ENCODE measurements around the gene DIAPH3.

DIAPH3 gene

DNA sequence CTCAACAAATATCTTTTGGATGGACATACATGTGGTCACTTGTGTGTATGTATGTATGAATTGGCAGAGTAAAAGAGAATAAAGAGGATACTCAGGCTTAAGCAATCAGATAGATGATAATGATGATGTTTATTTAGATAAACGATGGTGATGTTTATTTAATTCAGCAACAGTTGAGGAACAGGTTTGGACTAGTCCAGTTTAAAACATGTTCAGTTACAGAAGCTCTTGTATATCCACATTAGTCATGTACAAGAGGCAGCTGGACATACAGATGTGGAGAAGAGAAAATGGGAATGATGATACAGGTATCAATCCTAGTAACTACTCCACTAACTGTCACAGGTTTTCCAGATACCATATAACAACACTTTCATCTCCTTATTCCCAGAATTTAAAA, 232.1 kb downstream of the DIAPH3 start:
- DNase-seq: no peak

DNA sequence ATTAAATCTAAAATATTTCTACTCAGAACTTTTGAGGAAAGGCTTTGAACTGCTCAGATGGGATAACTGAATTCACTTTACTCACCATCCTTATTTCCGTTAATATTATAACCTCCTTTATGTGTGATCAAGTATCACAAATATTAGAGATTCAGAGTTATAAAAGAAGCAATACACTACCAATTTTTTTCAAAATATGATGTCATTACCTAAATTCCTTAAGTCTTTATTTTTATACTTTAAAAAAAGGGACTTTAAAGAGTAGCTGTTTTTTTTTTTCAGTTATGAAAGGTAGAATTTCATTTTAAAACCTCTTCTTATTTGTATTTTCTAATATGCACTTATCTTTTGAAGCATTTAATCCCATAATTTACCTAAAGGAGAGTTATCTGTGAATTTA, 239.5 kb downstream of the DIAPH3 start:
- no peak for DNase-seq

DNA sequence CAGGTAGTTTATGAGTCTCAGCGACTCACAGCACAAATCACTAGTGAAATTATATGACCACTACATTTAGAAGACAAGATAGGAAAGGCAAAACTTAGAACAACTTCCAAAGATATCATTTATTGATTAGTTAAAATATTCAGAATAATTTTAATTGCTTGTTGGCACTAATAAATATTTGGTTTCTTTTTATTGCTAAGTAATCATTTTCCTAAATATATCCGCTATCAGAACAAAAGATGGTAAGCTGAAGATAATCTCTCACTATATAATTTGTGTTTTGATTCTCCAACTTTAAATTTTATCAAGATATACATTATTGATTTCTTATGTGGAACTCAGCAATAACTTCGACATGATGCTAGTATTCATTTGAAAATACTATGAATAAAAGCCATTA, 248.5 kb downstream of the DIAPH3 start:
- DNase-seq: no peak

DNA sequence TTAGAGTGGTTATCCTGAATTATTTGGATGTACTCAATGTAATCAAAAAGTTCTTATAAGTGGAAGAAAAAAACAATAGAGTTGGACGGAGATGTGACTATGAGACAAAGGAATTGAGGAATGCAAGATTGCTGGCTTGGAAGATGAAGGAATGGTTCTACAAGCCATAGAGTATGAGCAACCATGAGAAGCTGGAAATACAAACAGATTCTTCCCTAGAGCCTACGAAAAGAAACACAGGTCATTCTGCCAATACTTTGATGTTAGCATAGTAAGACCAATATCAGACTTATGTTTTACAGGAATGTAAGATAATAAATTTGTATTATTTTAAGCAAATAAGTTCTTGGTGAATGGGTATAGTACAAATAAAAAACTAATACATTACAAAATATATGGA, 249.2 kb downstream of the DIAPH3 start:
- no peak for DNase-seq

DNA sequence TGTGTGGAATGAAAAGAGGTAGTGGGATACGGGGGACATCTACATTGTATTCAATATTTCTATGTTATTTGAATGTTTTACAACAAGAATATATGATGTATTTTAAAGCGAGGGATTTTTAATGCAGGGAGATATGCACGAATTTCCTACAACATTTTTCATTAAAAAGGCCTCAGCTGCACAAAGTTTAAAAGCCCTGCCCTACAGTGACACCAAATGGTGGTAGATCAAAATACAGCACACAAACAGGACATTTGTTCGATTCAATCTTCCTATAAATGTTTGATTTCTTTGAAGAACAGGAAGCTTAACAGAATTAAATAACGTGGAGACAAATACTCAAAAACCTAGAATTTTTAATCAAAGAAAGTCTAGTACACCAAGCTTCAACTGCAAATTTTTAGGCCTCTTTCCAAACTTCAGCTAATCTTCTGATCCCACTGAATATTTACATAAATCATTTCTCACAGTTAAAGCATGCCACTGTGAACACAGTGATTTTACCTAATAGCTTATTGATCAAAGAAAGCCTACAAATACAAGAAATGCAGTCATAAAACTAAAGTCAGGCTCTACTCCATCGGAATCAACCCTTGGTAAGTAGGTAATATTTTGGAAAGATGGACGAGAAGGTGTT, 257.2 kb downstream of the DIAPH3 start:
- peak; percentile 2 for DNase-seq

DNA sequence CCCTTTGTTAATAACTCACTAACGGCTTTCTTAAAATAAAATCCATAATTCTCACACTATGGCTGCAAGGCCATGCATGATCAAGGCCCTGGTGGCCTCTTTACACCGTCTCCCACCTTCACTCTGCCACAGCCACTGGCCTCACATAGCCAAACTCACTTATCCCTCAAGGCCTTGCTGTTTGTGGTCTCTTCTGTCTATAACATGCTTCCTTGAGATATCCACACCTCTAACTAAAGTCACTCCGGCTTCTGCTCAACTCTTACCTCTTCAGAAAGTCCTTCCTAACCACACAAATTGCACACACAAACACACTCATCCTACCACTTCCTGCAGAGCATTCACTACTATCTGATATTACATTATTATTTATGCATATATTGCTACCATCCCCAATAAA, 262.5 kb downstream of the DIAPH3 start:
- DNase-seq: peak; percentile 1

DNA sequence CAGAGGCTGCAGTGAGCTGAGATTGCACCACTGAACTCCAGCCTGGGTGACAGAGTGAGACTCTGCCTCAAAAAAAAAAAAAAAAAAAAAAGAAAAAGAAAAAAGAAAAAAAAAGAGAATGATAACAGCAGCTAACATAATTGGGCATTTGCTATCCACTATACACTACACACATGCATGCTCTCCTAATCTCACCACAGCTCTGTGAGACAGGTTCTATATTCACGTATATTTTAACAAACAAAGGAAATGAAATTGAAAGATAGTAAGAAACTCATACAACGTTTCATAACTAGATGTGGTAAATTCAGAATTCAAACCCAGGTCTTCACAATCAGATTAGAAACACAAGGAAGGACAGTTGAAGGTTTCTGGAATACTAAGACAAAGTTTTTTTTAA, 265.7 kb downstream of the DIAPH3 start:
- DNase-seq: no peak

DNA sequence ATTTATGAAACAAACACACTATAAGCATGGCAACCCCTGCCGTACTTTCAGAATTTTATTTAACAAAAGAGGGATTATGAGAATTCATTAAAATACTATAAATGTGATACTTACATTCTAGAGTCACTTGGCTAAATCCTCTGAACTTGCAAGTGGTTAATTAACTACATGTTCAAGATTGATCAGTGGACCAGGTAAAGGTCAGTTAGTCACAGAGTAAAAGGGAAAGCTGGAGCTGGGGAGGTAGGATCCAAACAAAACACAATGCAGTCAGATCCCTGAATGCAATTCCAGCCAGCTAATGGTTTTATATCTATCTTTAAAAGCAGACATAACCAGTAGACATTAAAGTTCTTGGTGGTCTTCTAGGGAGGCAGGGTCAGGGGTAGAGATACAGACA, 270.5 kb downstream of the DIAPH3 start:
- DNase-seq: no peak

DNA sequence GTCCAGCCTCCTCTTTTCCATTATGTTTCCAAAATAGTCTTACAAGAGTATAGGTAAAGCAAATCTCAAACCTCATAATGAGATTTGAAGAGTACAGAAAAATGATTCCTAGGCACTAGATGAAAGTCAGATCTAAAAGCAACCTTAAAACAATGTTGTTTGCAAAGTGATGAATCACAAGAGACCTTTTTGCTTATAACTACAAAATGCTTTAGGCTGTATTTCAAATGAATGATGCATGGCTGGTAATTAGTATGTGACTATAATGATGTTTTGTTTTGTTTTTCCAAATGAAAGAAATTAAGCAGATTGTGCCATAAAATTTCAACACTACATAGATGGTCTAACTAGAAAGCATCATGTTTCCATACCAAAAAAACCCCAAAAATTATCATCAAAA, 272.7 kb downstream of the DIAPH3 start:
- DNase-seq: no peak

DNA sequence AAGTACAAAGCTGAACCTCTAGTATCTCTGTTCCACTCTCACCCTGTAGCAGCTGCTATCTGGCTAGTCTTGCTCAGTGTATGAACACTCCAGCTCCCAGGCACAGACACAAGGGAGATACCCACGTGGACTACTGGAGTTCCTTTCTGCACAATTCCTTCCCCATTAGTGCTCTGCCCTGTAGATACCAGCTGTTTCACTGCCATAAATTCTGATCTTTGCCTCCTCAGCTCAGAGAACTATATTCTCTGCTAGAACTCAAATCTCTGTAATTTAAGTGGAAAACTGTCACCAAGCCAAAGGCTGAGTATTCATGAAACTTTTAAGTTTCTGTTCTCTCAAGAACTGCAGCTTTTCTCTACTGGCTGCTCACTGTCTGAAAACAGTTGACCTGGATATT, 273.7 kb downstream of the DIAPH3 start:
- DNase-seq: no peak

DNA sequence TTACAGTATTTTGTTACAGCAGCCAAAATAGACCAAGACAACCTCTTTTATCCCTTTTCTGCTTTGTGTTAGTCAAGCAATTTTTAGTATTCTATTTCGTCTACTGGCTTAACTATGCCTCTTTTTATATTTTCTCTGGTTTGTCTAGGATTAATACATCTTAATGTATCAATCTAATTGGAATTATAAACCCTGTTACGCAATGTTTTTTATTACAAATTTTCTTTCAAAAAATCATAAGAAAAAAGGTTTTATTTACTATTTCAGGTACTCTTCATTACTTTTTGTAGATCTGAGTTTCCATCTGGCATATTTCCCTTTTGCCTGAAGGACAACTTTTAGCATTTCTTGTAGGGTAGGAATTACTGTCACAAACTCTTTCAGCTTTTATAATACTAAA, 275.3 kb downstream of the DIAPH3 start:
- no peak for DNase-seq

DNA sequence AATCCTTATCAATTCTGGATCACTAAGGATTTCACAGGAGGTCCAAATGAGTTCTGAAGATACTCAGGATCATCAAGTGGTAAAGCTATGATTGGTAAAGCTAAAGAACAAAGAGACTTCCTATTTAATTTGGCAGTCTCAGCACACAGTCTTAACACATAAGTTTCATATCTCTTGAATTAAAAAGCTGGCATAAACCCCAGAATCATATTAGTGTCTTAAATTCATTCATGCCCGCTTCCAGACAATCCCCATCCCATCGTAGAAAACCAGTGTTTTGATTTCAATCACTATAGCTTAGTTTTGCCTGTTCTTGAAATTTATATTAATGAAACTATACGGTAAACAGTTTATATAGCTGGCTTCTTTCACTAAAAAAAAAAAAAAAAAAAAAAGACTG, 278.7 kb downstream of the DIAPH3 start:
- DNase-seq: no peak

DNA sequence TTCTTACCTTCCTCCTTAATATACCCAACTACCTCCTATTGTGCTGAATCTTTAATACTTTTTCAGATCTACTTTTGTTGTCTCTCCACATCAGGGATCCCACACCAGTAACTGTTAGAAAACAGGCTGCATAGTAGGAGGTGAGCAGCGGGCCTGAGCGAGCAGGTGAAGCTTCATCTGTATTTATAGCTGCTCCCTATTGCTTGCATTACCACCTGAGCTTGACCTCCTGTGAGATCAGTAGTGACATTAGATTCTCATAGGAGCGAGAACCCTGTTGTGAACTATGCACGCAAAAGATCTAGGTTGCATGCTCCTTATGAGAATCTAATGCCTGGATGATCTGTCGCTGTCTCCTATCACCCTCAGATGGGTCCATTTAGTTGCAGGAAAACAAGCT, 279.8 kb downstream of the DIAPH3 start:
- DNase-seq: no peak

DNA sequence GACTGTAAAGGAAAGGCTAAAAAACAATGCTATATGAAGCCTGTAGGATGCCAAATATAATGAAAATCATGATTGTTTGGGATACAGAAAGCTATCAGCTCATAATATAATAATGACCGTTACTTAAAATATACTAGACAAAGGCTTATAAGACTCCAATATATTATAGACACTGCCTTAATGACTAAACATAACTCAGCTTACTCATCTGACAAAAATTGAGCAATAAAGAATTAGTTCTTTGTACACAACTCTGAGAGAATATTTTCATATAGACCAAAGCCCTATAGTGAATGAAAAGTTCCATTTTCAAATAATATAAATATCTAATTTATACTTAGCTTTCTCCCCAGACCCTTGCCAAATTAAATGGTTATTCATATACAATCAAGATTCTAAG, 283.3 kb downstream of the DIAPH3 start:
- no peak for DNase-seq

DNA sequence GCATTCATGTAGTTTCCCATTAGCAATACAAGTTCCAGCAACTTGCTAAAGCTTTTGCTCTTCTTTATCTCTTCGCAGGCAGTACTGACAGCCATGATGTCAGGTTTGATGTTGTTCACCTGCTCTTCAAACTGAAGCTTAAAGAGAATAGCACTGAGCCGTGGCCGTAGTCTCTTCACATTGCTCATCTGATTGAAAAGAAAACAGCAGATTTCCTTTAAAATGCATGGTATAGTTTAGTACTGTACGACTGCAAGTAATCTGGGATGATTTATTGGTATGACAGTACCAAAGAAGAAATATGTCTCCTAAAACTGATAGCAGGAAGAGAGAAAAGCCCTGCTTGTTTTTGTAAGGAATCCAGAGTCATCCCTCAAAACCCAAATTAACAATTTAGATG, 284.4 kb downstream of the DIAPH3 start:
- DNase-seq: no peak

DNA sequence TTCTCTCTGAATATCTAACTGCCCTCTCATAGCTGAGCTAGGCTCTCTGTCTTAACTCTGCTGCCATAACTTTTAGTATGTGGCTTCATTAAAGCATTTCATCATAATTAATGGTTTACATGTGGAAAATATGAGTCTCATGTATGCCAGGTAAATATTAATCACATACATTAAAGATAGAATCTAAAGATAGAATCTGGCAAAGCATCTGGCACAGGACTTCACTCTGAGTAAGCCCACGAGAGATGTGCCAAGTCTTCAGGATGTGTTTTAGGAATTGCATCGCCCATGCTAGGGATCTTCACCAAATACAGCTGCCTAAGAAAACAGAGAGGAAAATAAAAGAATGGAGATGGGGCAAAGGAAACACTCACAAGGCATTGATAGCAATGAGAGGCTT, 285.8 kb downstream of the DIAPH3 start:
- no peak for DNase-seq

DNA sequence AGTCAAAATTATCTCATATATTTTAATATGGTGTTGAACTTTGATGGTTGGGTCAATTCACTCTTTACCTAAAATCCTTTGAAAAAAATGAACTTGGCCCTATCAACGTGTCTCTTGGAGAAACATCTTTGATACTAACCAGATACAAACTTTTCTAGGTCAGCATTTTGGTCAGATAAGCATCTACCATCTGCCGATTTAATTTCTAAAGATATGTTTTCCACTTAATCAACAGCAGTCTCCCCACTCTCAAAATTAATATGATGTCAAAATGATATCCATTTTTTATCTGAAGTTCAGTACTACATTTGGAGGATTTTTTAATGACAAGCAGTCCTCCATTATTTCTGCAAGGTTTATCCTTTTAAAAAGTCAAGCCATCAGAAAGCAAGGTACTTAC, 288.8 kb downstream of the DIAPH3 start:
- DNase-seq: no peak

DNA sequence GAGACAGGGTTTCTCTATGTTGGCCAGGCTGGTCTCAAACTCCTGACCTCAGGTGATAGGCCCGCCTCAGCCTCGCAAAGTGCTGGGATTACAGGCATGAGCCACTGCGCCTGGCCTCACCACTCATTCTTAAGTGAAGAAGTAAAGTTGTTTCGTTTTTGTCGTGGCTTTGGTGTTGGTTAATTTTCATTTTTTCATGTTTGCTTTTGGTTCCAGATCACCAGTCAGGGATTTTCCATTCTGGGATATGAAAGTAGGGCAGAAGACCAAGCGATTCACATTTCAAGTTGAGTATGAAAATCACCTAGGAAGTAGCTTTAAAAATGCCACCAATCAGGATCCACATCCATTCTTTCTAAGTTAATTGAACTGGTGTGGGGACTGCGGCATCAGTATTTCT, 289.9 kb downstream of the DIAPH3 start:
- no peak for DNase-seq

DNA sequence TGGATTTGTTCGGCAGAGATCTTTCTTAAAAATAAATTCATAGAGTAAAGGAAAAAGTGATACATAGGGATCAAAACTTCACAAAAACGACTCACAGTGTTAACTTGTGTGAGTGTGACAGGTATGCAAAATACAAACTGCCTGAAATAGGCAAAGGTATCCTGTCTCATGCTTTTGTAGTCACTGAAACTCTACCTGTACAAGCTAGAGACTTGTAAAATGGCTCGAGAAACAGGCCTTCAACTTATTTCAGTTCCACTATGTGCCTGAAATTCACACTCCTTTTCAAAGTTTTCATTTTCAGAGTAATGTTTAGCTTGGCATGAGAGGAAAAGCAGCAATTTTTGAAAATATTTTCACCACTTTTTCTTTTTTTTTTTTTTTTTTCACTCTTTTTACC, 290.4 kb downstream of the DIAPH3 start:
- DNase-seq: no peak

DNA sequence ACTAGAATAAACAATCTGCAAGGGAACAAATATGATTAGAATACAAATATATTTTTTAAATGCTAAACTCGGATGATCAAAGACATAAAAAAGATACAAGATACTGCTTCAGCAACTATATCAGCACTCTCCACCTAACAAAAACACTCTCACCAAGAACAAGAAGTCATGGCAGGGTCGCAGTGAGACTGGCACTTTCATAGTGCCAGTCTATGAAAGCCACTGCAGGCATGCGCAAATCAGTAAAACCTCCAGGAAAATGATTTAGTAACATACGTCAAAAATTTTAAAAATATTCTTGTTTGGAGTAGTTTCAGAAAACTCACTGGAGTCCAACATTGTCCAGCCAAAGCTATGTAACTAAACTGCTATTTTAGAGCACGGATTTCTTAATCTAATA, 295.9 kb downstream of the DIAPH3 start:
- DNase-seq: no peak

DNA sequence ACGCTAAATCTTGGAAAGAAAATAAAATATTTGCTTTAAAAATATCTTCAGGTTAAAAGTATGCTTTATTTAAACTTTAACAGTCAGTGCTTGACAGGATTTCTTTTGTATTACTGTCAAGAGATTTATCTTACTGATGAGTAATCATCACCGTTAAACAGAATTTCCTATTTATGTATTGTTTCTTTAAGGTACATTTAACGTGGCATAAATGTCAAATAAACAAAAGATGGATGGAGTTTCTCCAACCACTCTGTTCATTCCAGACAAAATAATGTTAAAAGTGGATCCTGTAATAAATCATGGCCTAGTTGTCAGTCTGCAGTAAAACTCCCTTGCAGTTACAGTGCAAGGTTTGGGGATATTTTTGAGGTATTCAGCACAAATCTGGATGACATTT, 298.3 kb downstream of the DIAPH3 start:
- DNase-seq: no peak

DNA sequence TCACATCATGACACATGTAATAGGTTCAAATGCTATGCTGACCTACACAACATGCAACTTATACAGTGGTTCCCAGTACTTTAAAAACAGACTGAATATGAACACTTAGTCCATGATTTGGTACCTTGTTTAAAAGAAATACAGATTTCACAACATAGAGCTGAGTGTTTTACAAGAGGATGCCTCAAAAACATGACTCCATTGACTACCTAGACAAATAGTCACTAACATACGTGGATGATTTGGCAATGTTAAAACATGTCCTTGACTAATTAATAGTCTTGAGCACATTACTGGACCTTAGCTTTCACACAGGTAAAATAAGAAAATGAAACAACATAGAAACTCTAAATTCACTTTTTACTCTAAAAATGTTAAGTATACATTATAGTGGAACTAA, 300.1 kb downstream of the DIAPH3 start:
- no peak for DNase-seq

DNA sequence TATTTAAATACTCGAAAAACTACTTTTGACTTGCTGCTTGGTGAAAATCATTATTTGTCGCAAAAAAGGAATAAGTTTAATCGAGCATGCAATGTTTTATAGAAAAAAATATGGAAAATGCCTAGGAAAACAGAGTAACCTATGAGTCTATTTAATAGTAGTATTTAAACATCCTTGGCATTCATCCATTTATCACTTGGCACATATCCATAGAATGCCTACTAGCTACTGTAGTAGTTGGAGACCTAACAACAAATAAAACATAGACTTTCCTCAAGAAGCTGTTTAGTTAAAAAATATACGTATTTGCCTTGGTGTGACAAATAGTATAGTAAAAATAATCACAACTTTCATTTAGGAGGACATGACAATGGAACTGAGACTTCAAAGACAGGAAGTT, 302.1 kb downstream of the DIAPH3 start:
- no peak for DNase-seq

DNA sequence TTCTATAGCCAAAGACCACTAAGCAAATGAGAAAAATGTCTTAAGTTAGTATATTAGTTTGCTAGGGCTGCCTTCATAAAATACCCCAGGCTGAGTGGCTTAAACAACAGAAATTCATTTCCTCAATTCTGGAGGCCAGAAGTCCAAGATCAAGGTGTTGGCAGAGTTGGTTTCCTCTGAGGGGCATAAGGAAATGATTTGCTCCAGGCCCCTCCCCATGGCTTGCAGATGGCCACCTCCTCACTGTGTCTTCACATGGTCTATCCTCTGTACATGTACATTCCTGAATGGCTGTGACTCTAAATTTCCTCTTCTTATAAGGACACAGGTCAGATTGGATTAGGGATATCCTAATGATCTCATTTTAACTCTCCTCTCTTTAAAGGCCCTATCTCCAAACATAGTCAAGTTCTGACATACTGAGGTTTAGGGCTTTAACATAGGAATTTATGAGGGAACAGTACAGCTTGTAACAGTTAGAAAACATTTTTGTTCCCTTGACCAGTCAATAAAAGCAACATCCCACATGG, 307.4 kb downstream of the DIAPH3 start:
- no peak for DNase-seq

DNA sequence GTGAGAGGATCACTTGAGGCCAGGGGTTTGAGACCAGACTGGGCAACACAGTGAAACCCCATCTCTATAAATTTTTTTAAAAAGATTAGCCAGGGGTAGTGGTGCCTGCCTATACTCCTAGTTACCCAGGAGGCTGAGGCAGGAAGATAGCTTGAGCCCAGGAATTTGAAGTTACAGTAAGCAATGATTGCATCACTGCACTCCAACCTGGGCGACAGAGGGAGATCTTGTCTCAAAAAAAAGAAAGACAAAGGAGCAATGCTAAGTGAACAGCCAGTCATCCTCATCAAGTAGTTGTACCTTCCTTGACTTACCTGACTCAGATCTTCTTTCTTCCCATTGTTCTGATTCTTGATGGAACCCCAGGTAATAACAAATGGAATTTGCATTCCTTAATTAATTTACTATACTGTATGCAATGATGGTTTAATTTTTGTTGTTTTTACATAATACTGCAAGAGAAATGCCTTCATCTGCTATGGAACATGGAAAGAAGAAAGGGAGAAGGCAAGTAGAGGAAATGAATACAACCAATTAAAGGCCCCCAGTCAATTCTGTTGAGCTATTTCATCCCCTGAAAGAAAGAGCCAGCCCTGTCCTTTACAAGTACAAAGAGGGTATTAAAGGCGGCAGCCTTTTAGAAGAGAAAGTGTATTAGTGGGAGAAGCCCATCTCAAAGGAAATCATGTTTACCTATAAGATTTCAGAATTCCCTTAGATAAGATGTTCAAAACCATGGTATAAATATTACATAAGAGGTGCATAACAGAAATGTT, 316.7 kb downstream of the DIAPH3 start:
- DNase-seq: no peak

All from CD4-positive, alpha-beta T cell treated with Interleukin-12 subunit alpha and Interleukin-12 subunit beta, for 1 hour (primary cell).